Karpas-422 (cell line): Measurements from ENCODE around the gene TM9SF2. TPM values are rescaled to one million over a fixed set of nuclear protein-coding genes. Genes with fewer than 3 reads are reported as not detected.
"Not testable (repeated sequence)": the region's sequence is repeated elsewhere in the genome, so short reads cannot be mapped to it uniquely, and the experiment has no call there.

Experiments
- DNase-seq: peaks from one replicate; pipeline ENCODE4 v3.0.0-alpha.2; 2015
- H2AFZ ChIP-seq: fragments of 200-600 bp; sonication (generic); 2 replicates; pipeline ENCODE4 v1.6.1; 2014; ENCODE audit warnings: antibody characterized with exemption, low read length, mixed read lengths
- H3K27ac ChIP-seq: fragments of 200-600 bp; sonication (generic); 2 replicates; pipeline ENCODE4 v1.5.1; 2014; ENCODE audit warnings: mild to moderate bottlenecking, low read length, moderate library complexity
- H3K27me3 ChIP-seq: fragments of 200-600 bp; sonication (generic); 2 replicates; pipeline ENCODE4 v1.6.1; 2014; ENCODE audit warnings: low read length, mixed read lengths
- H3K36me3 ChIP-seq: fragments of 200-600 bp; sonication (generic); 2 replicates; pipeline ENCODE4 v1.6.1; 2014; ENCODE audit warnings: low read length, mixed read lengths; ENCODE audit not compliant: insufficient read depth
- H3K4me1 ChIP-seq: fragments of 200-600 bp; sonication (generic); 2 replicates; pipeline ENCODE4 v1.6.1; 2014; ENCODE audit warnings: mild to moderate bottlenecking, low read length, mixed read lengths
- H3K4me2 ChIP-seq: fragments of 200-600 bp; sonication (generic); 2 replicates; pipeline ENCODE4 v1.6.1; 2014; ENCODE audit warnings: low read length, low read depth, mild to moderate bottlenecking; ENCODE audit not compliant: poor library complexity, severe bottlenecking
- H3K4me3 ChIP-seq: fragments of 200-600 bp; sonication (generic); 2 replicates; pipeline ENCODE4 v1.5.1; 2014; ENCODE audit warnings: mild to moderate bottlenecking, antibody characterized with exemption, low read length, mixed read lengths
- H3K79me2 ChIP-seq: fragments of 200-600 bp; sonication (generic); 2 replicates; pipeline ENCODE4 v1.6.1; 2014; ENCODE audit warnings: mild to moderate bottlenecking, low read length, mixed read lengths
- H3K9ac ChIP-seq: fragments of 200-600 bp; sonication (generic); 2 replicates; pipeline ENCODE4 v1.6.0; 2014; ENCODE audit warnings: low read length
- H3K9me2 ChIP-seq: fragments of 200-600 bp; sonication (generic), shearing (Covaris generic); replicated peaks from 2 replicates; pipeline ENCODE4 v1.6.0; 2014; ENCODE audit warnings: mild to moderate bottlenecking, low read length, moderate library complexity; ENCODE audit not compliant: insufficient read depth
- H3K9me3 ChIP-seq: fragments of 300-700, 200-600 bp; sonication (generic); 2 replicates; pipeline ENCODE4 v1.6.1; 2014; ENCODE audit warnings: low read length, mixed read lengths
- H4K20me1 ChIP-seq: fragments of 200-600 bp; sonication (generic); 2 replicates; pipeline ENCODE4 v1.6.1; 2014; ENCODE audit warnings: mild to moderate bottlenecking, antibody characterized with exemption, low read length, low read depth; ENCODE audit not compliant: insufficient read depth
- total RNA-seq: library from RNA; depleted of rRNA; stranded (reverse); fragments of >200 nt; shearing (Covaris generic); gene quantifications from 2 replicates; pipeline ENCODE4 v1.2.3, GENCODE V29; 2014; ENCODE audit warnings: low replicate concordance; rRNA removed

TM9SF2 gene, protein sequence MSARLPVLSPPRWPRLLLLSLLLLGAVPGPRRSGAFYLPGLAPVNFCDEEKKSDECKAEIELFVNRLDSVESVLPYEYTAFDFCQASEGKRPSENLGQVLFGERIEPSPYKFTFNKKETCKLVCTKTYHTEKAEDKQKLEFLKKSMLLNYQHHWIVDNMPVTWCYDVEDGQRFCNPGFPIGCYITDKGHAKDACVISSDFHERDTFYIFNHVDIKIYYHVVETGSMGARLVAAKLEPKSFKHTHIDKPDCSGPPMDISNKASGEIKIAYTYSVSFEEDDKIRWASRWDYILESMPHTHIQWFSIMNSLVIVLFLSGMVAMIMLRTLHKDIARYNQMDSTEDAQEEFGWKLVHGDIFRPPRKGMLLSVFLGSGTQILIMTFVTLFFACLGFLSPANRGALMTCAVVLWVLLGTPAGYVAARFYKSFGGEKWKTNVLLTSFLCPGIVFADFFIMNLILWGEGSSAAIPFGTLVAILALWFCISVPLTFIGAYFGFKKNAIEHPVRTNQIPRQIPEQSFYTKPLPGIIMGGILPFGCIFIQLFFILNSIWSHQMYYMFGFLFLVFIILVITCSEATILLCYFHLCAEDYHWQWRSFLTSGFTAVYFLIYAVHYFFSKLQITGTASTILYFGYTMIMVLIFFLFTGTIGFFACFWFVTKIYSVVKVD
- total RNA-seq = 68.2 and 134 TPM in 2 replicates

DNA sequence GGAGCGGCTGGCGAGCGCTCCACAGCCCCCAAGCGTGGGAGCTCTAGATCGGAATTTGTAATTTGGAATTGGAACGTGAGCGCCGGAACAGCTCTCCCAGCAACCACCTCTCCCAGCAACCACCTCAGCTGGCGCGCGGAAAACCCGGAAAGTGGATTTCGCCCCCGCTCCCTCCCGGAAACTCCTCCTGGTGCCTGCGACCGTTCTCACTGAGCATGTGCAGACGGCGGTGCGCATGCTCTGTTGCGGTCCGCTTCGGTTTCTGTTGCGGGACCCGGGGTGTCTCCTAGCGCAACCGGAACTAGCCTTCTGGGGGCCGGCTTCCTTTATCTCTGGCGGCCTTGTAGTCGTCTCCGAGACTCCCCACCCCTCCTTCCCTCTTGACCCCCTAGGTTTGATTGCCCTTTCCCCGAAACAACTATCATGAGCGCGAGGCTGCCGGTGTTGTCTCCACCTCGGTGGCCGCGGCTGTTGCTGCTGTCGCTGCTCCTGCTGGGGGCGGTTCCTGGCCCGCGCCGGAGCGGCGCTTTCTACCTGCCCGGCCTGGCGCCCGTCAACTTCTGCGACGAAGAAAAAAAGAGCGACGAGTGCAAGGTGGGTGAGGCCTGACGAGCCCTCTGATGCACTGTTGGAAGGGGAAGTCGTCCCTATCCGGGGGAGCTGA, at the start of gene TM9SF2:
TSS of gene TM9SF2 (plus strand) at position 289 of the 664 bp plus-strand sequence. CDS start at position 424, 135 bp downstream.
- Histone ChIP-seq H3K27me3 (no peaks in the 10 kb centered on the region), H3K9me3 (no peaks in the 10 kb centered on the region), H4K20me1 (peaks cover 11% of the 10 kb centered on the region; the same call in 1 of the 2 replicates), H3K9me2 (no peaks in the 10 kb centered on the region), H3K27ac (peak within 1 kb of the TSS; percentile 88), H3K4me3 (peak within 1 kb of the TSS; percentile 85), H3K79me2 (peaks cover 52% of the 10 kb centered on the region), H3K36me3 (no peaks in the 10 kb centered on the region), H3K4me1 (peaks cover 69% of the 10 kb centered on the region), H3K4me2 (peak within 1 kb of the TSS; percentile 98), H2AFZ (peak within 1 kb of the TSS; percentile 33; the same call in 1 of the 2 replicates), H3K9ac (peak within 1 kb of the TSS; percentile 87)
- peak; percentile 98 for DNase-seq

DNA sequence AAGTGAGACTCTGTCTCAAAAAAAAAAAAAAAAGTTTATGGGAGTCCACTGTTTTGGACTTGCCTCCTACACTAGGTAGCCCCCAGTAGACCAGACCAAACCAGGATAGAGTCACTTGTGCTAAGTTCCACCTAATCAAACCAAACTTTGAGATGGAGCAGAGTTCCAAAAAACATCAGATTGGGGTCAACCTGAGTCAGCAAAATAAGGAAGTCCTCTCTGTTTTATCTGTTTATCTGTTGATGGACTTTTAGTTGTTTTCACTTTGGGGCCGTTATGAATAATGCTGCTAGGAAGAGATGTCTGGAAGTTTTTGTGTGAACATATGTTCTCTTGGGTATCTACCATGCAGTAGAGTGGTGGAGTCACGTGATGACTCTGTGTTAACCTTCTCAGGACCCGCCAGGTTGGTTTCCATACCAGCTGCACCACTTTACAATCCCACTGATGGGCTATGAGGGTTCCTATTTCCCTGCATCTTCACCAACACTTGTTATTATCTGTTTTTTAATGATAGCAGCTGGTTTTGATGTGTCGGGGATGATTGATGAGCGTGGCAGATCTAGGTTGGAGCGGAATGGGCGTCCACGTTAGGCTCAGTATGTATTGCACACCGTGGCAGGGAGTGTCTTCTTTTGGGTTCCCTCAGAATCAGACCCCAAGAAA, 46.6 kb upstream of the TM9SF2 start:
- no peak overlapping the region for H3K9ac ChIP-seq
- no peak overlapping the region for H3K4me3 ChIP-seq
- no peak overlapping the region for H3K27ac ChIP-seq
- H3K9me2 ChIP-seq = no peaks in the 10 kb centered on the region
- no peaks in the 10 kb centered on the region for H3K27me3 ChIP-seq
- H3K4me1 ChIP-seq = no peaks in the 10 kb centered on the region
- no peaks in the 10 kb centered on the region for H4K20me1 ChIP-seq
- no peaks in the 10 kb centered on the region for H3K9me3 ChIP-seq
- no peak overlapping the region for H2AFZ ChIP-seq
- no peaks in the 10 kb centered on the region for H3K79me2 ChIP-seq
- no peak for DNase-seq
- no peaks in the 10 kb centered on the region for H3K36me3 ChIP-seq
- no peak overlapping the region for H3K4me2 ChIP-seq

DNA sequence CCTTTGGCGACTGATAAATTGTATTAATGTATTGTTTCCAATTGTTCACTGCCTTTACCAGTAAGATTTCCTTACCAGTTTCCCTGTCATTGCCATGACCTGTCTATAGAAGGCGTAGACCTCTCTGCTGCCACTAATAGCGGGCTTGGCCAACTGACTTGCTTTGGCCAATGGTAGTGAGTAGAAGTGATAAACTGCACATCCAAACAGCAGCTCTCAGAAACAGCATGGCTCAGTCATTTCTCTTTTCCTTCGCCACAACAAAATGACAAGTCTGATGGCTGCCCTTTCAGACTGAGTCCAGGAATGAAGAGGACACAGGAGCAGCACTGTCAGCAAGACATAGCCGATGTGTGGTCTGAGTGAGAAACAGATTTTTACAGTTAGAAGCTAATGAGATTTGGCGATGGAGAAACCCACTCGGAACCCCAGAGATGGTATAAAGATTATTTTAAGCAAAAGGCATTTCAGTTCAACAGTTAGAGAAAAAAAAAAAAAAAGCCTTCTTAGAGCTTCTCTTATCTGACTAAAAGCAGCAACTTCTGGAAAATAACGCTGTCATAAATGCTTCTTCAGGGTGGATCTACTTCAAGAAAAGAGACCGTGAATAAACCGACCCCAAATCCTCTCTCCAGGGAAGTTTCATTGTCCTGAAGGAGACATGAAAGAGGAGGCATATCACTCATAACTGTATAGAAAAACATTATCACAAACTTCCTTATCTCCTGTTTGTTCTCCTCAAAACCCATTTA, 42.0 kb upstream of the TM9SF2 start:
- Histone ChIP-seq H3K4me2 (no peak overlapping the region), H3K79me2 (no peaks in the 10 kb centered on the region), H3K4me1 (no peaks in the 10 kb centered on the region), H3K27me3 (no peaks in the 10 kb centered on the region), H3K9me2 (no peaks in the 10 kb centered on the region), H3K9me3 (no peaks in the 10 kb centered on the region), H3K27ac (no peak overlapping the region), H3K9ac (no peak overlapping the region), H3K4me3 (no peak overlapping the region), H2AFZ (no peak overlapping the region), H4K20me1 (no peaks in the 10 kb centered on the region), H3K36me3 (no peaks in the 10 kb centered on the region)
- no peak for DNase-seq

DNA sequence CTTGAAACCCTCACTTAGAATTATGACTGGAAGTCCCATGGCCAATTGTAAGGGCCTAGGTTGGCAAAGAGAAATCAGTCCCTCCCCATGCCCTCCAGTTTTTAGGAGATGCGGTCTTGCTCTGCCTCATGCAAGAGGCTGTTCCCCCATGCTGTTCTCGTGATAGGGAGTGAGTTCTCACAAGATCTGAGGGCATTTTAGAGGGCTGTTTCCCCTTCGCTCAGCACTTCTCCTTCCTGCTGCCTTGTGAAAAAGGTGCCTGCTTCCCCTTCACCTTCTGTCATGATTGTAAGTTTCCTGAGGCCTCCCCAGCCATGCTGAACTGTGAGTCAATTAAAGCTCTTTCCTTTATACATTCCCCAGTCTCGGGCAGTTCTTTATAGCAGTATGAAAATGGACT, 40.5 kb upstream of the TM9SF2 start:
- H3K4me3 ChIP-seq, H4K20me1 ChIP-seq, H3K9me3 ChIP-seq, H3K4me2 ChIP-seq, H3K36me3 ChIP-seq, H3K9ac ChIP-seq, H3K4me1 ChIP-seq, H2AFZ ChIP-seq, H3K27ac ChIP-seq, DNase-seq, H3K27me3 ChIP-seq, H3K79me2 ChIP-seq, H3K9me2 ChIP-seq: not testable (repeated sequence)

DNA sequence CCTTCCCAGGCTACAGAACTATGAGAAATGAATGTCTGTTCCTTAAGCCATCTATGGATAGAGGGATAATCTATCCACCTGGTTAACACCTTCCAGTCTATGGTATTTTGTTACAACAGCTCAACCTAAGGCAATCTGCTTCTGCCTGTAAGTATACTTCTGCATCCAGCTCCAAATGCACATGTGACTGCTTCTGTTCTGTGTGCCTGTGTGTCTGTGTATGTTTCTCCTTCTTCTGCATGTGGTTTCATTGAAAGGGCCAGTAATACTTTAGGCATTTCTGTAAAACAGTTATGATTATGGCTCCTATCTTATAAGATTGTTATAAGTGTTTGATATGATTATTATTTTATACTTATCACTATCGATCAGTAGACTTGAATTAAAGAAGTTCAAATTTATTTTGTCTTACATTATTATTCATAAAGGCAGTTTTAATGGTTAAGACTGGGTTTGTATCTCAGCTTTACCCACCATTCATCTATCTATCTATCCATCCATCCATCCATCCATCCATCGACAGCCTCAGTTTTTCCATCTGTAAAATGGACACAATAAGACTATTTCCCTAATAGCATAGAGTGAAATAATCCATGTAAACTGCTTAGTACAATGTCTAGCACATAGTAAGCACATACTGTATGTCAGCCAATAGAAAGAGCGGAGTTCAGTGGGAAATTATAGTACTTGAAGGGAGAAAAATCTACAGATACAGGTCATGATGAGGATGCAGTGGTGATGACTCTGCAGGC, 37.5 kb upstream of the TM9SF2 start:
- Histone ChIP-seq H4K20me1 (no peaks in the 10 kb centered on the region), H3K36me3 (no peaks in the 10 kb centered on the region), H3K4me3 (no peak overlapping the region), H3K79me2 (no peaks in the 10 kb centered on the region), H3K4me1 (no peaks in the 10 kb centered on the region), H3K9me3 (no peaks in the 10 kb centered on the region), H3K9me2 (no peaks in the 10 kb centered on the region), H3K9ac (no peak overlapping the region), H2AFZ (no peak overlapping the region), H3K4me2 (no peak overlapping the region), H3K27ac (no peak overlapping the region), H3K27me3 (no peaks in the 10 kb centered on the region)
- no peak for DNase-seq

DNA sequence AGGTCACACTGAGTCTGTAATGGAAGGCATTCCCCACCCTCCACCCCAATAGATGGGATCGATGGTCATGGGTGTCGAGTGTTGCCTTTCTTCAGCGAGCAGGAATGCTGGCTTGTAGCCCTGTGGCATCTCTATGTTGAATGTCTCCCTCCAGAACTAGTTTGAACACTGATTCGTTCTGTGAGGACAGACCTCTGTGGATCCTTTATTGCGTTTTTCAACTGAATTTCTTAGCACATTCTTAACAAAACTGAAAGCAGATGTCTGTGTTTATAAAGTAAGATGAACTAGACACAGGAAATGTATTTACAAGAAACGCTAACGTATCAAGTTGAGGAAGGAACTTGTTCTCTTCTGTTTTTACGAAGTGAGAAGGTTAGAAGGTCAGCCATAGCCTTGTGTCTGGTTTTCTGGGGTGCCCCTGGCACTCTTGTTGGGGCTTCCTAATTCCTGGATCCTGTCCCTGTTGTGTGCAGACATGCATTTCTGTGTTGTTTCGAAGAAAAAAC, 36.8 kb upstream of the TM9SF2 start:
- Histone ChIP-seq H3K27me3 (no peaks in the 10 kb centered on the region), H3K4me3 (no peak overlapping the region)
- no peak for DNase-seq

DNA sequence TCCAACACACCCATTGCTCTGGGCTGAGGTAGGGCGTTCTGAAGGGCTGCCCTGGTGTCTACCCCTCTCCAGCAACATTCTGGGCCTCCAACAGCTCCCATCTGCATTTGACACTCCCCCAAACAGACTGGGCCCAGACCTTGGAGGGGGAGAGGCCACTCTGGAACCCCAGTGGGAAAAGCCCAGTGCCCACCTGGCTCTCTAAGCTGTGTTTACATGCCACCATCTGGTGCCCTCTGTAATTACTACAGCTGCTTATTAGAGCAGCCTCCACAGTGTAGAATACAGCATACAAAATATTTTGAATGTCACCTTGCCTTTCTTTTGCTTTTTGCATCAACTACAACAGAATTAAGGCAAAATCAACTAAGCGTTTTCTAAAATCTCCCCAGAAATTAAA, 35.8 kb upstream of the TM9SF2 start:
- Histone ChIP-seq H2AFZ (no peak overlapping the region), H3K27ac (no peak overlapping the region), H3K36me3 (no peaks in the 10 kb centered on the region), H3K27me3 (no peaks in the 10 kb centered on the region), H3K4me3 (no peak overlapping the region), H3K9me2 (no peaks in the 10 kb centered on the region), H3K4me1 (no peaks in the 10 kb centered on the region), H3K9me3 (no peaks in the 10 kb centered on the region), H3K79me2 (no peaks in the 10 kb centered on the region), H4K20me1 (no peaks in the 10 kb centered on the region), H3K4me2 (no peak overlapping the region), H3K9ac (no peak overlapping the region)
- DNase-seq = no peak

More for the DNA sequence above, 36.8 kb upstream of the TM9SF2 start:
- H3K9me3 ChIP-seq = no peaks in the 10 kb centered on the region
- H4K20me1 ChIP-seq = no peaks in the 10 kb centered on the region
- no peaks in the 10 kb centered on the region for H3K9me2 ChIP-seq
- no peaks in the 10 kb centered on the region for H3K36me3 ChIP-seq
- H3K4me1 ChIP-seq = no peaks in the 10 kb centered on the region
- H3K27ac ChIP-seq = no peak overlapping the region
- no peak overlapping the region for H2AFZ ChIP-seq
- H3K79me2 ChIP-seq = no peaks in the 10 kb centered on the region
- no peak overlapping the region for H3K9ac ChIP-seq
- no peak overlapping the region for H3K4me2 ChIP-seq
